HepG2 (cell line): Measurements from ENCODE around the gene PLIN5. TPM values are rescaled to one million over a fixed set of nuclear protein-coding genes. Genes with fewer than 3 reads are reported as not detected.

Experiments used
- CREM ChIP-seq, 2 experiments: sonication (generic) in 1 of 2; formaldehyde crosslinking in 1 of 2; IDR thresholded peaks; 2 replicates each; pipeline versions ENCODE4 v1.4.0 to v1.6.1; 2016 to 2020; ENCODE audit warnings: antibody characterized with exemption in 1 of 2, mild to moderate bottlenecking in 1 of 2, missing genetic modification reagents in 1 of 2
- FOXA3 ChIP-seq: IDR thresholded peaks from 2 replicates; pipeline ENCODE4 v1.6.1; 2016; ENCODE audit warnings: missing genetic modification reagents, missing compliant biosample characterization
- KDM2A ChIP-seq: sonication (generic); formaldehyde crosslinking; IDR thresholded peaks from 2 replicates; pipeline ENCODE4 v1.4.0; 2020; ENCODE audit warnings: low read depth, missing genetic modification reagents, borderline replicate concordance
- KDM5B ChIP-seq: sonication (generic); formaldehyde crosslinking; IDR thresholded peaks from 2 replicates; pipeline ENCODE4 v1.4.0; 2020; ENCODE audit warnings: missing genetic modification reagents, mild to moderate bottlenecking, borderline replicate concordance
- MAZ ChIP-seq, 2 experiments: sonication (generic) in 1 of 2; formaldehyde crosslinking in 1 of 2; IDR thresholded peaks; 2 replicates each; pipeline versions ENCODE4 v1.5.0 to v1.6.1; 2012 to 2020; ENCODE audit warnings: low read depth in 2 of 2, mild to moderate bottlenecking in 2 of 2, borderline replicate concordance in 1 of 2, improper control_type of control experiment in 1 of 2, low read length in 1 of 2, missing genetic modification reagents in 1 of 2, moderate library complexity in 1 of 2
- MEIS2 ChIP-seq: sonication (generic); formaldehyde crosslinking; IDR thresholded peaks from 2 replicates; pipeline ENCODE4 v1.9.0; 2021; ENCODE audit warnings: mild to moderate bottlenecking, missing genetic modification reagents
- NBN ChIP-seq: fragments of 450-650 bp; conservative IDR thresholded peaks from 2 replicates; pipeline ENCODE4 v1.6.1; 2017
- POLR2AphosphoS2 ChIP-seq: IDR thresholded peaks from 2 replicates; pipeline ENCODE4 v1.6.1; 2011; ENCODE audit warnings: low read depth, low read length, improper control_type of control experiment
- RFX1 ChIP-seq: fragments of 450-650 bp; IDR thresholded peaks from 2 replicates; pipeline ENCODE4 v1.6.1; 2017
- ZNF552 ChIP-seq: sonication (generic); formaldehyde crosslinking; IDR thresholded peaks from 2 replicates; pipeline ENCODE4 v1.9.0; 2022; ENCODE audit warnings: missing genetic modification reagents, mild to moderate bottlenecking, borderline replicate concordance
- ZNF564 ChIP-seq: sonication (generic); formaldehyde crosslinking; IDR thresholded peaks from 2 replicates; pipeline ENCODE4 v1.8.1; 2023; ENCODE audit warnings: mild to moderate bottlenecking, missing genetic modification reagents
- ZNF773 ChIP-seq: sonication (generic); formaldehyde crosslinking; IDR thresholded peaks from 2 replicates; pipeline ENCODE4 v1.4.0; 2020; ENCODE audit warnings: missing genetic modification reagents, borderline replicate concordance
- polyA plus RNA-seq, 8 experiments: library from polyadenylated mRNA; depleted of rRNA in 3 of 8; stranded (reverse) in 7 of 8; unstranded in 1 of 8; fragments of >200 nt; fragmentation: Illumina TruSeq in 4 of 8; extraction: Trizol in 4 of 8; gene quantifications; 2 replicates each; pipeline versions ENCODE4 v1.2.1 to v1.2.3, GENCODE V29; 2011 to 2016; ENCODE audit warnings: low read depth in 4 of 8, missing spikeins in 1 of 8, mixed read lengths in 1 of 8; ENCODE audit not compliant: insufficient read depth in 1 of 8
- total RNA-seq, 5 experiments: library from RNA; depleted of rRNA; stranded (reverse); fragments of >200 nt; fragmentation: Illumina TruSeq; extraction: Trizol; gene quantifications; 2 replicates each; pipeline ENCODE4 v1.2.3, GENCODE V29; 2016; ENCODE audit warnings: low read depth in 1 of 5
- TF ChIP-seq, protein P1 (sequence below): sonication (generic); formaldehyde crosslinking; IDR thresholded peaks from 2 replicates; pipeline ENCODE4 v1.8.1; 2022; ENCODE audit warnings: mild to moderate bottlenecking, missing genetic modification reagents
- TF ChIP-seq, protein P2 (sequence below): IDR thresholded peaks from 2 replicates; pipeline ENCODE4 v1.6.1; 2012; ENCODE audit warnings: inconsistent platforms
- TF ChIP-seq, protein P3 (sequence below): sonication (generic); formaldehyde crosslinking; conservative IDR thresholded peaks from 2 replicates; pipeline ENCODE4 v1.4.0; 2020; ENCODE audit warnings: missing genetic modification reagents
- TF ChIP-seq, protein P4 (sequence below): sonication (generic); formaldehyde crosslinking; IDR thresholded peaks from 2 replicates; pipeline ENCODE4 v1.5.0; 2020; ENCODE audit warnings: mild to moderate bottlenecking, missing genetic modification reagents
- TF ChIP-seq, protein P5 (sequence below): sonication (generic); formaldehyde crosslinking; conservative IDR thresholded peaks from 2 replicates; pipeline ENCODE4 v1.8.1; 2023; ENCODE audit warnings: missing genetic modification reagents
- TF ChIP-seq, protein P6 (sequence below), 2 experiments: IDR thresholded peaks; 2 replicates each; pipeline ENCODE4 v1.6.1; 2011 to 2012; ENCODE audit warnings: low read length in 2 of 2, borderline replicate concordance in 1 of 2, low read depth in 1 of 2, mild to moderate bottlenecking in 1 of 2, moderate library complexity in 1 of 2

PLIN5 gene
- total and polyA plus RNA-seq, 2 of the 13 experiments (the other 11 are each of a cell fraction or from before 2014, with no cell fraction given) = 1.8 to 4.8 TPM

DNA sequence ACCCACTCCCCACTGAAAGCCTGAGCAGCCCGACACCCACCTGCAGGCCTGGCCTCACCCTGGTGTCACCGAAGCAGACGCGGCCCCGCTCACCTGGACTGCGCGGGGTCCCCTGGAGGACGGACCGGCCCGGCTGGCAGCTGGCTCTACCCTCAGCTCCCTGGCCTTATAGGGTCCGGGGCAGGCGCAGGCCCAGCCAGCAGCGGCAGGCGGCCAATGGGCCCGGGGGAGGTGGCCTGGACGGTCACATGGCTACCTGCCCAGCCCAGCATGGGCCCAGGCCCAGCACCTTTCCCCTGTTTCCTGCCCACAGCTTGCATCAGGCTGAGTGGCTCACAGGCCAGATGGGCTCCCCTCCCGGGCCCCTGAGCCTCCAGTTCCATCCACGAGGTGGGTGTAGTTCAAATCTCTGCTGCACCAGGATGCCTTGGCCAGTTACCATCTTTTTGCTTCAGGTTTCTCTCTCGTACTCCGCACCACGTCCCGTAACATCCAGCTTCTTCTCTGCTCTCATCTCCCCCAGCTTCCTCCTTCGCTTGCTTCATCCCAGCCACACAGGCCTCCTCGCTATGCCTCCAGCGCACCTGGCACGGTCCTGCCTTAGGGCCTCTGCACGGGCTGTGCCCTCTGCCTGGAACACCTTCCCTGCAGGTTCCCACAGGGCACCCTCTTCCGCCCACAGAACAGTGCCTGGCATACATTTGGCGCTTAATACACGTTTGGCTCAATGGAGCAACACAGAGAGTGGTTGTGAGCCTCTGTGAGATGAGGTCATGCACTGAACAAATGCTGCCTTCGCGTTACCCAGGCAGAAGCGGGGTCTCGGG, 16.5 kb downstream of the PLIN5 start, which contains the start of gene PLIN4 (continued):
- TF ChIP-seq, protein P1, sequence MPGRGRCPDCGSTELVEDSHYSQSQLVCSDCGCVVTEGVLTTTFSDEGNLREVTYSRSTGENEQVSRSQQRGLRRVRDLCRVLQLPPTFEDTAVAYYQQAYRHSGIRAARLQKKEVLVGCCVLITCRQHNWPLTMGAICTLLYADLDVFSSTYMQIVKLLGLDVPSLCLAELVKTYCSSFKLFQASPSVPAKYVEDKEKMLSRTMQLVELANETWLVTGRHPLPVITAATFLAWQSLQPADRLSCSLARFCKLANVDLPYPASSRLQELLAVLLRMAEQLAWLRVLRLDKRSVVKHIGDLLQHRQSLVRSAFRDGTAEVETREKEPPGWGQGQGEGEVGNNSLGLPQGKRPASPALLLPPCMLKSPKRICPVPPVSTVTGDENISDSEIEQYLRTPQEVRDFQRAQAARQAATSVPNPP = no peak
- TF ChIP-seq MAZ (IDR thresholded peaks at IDR 0.05; ENCODE audit: borderline replicate concordance, low read depth, low read length) = no peak
- peak; percentile 41; the same call in 1 of the 2 replicates for TF ChIP-seq MAZ (CRISPR knock-in tag; IDR thresholded peaks at IDR 0.05; ENCODE audit: low read depth)
- TF ChIP-seq, protein P2, sequence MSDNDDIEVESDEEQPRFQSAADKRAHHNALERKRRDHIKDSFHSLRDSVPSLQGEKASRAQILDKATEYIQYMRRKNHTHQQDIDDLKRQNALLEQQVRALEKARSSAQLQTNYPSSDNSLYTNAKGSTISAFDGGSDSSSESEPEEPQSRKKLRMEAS = no peak; the same call in 1 of the 2 replicates
- TF ChIP-seq, protein P3, sequence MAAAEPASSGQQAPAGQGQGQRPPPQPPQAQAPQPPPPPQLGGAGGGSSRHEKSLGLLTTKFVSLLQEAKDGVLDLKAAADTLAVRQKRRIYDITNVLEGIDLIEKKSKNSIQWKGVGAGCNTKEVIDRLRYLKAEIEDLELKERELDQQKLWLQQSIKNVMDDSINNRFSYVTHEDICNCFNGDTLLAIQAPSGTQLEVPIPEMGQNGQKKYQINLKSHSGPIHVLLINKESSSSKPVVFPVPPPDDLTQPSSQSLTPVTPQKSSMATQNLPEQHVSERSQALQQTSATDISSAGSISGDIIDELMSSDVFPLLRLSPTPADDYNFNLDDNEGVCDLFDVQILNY (CRISPR knock-in tag) = no peak
- no peak for TF ChIP-seq KDM5B (CRISPR knock-in tag)
- TF ChIP-seq RFX1 = no peak
- no peak for TF ChIP-seq CREM (IDR thresholded peaks at IDR 0.05)
- no peak for TF ChIP-seq CREM (CRISPR knock-in tag; IDR thresholded peaks at IDR 0.05)
- TF ChIP-seq KDM2A (CRISPR knock-in tag) = peak; percentile 55; the same call in 1 of the 2 replicates
- TF ChIP-seq MEIS2 (CRISPR knock-in tag) = no peak
- TF ChIP-seq, protein P4, sequence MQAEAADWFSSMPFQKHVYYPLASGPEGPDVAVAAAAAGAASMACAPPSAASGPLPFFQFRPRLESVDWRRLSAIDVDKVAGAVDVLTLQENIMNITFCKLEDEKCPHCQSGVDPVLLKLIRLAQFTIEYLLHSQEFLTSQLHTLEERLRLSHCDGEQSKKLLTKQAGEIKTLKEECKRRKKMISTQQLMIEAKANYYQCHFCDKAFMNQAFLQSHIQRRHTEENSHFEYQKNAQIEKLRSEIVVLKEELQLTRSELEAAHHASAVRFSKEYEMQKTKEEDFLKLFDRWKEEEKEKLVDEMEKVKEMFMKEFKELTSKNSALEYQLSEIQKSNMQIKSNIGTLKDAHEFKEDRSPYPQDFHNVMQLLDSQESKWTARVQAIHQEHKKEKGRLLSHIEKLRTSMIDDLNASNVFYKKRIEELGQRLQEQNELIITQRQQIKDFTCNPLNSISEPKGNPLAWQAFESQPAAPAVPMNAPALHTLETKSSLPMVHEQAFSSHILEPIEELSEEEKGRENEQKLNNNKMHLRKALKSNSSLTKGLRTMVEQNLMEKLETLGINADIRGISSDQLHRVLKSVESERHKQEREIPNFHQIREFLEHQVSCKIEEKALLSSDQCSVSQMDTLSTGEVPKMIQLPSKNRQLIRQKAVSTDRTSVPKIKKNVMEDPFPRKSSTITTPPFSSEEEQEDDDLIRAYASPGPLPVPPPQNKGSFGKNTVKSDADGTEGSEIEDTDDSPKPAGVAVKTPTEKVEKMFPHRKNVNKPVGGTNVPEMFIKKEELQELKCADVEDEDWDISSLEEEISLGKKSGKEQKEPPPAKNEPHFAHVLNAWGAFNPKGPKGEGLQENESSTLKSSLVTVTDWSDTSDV (CRISPR knock-in tag) = no peak
- TF ChIP-seq ZNF564 (CRISPR knock-in tag) = no peak
- TF ChIP-seq POLR2AphosphoS2 = no peak
- TF ChIP-seq, protein P5, sequence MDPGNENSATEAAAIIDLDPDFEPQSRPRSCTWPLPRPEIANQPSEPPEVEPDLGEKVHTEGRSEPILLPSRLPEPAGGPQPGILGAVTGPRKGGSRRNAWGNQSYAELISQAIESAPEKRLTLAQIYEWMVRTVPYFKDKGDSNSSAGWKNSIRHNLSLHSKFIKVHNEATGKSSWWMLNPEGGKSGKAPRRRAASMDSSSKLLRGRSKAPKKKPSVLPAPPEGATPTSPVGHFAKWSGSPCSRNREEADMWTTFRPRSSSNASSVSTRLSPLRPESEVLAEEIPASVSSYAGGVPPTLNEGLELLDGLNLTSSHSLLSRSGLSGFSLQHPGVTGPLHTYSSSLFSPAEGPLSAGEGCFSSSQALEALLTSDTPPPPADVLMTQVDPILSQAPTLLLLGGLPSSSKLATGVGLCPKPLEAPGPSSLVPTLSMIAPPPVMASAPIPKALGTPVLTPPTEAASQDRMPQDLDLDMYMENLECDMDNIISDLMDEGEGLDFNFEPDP (CRISPR knock-in tag) = no peak
- TF ChIP-seq, protein P6, sequence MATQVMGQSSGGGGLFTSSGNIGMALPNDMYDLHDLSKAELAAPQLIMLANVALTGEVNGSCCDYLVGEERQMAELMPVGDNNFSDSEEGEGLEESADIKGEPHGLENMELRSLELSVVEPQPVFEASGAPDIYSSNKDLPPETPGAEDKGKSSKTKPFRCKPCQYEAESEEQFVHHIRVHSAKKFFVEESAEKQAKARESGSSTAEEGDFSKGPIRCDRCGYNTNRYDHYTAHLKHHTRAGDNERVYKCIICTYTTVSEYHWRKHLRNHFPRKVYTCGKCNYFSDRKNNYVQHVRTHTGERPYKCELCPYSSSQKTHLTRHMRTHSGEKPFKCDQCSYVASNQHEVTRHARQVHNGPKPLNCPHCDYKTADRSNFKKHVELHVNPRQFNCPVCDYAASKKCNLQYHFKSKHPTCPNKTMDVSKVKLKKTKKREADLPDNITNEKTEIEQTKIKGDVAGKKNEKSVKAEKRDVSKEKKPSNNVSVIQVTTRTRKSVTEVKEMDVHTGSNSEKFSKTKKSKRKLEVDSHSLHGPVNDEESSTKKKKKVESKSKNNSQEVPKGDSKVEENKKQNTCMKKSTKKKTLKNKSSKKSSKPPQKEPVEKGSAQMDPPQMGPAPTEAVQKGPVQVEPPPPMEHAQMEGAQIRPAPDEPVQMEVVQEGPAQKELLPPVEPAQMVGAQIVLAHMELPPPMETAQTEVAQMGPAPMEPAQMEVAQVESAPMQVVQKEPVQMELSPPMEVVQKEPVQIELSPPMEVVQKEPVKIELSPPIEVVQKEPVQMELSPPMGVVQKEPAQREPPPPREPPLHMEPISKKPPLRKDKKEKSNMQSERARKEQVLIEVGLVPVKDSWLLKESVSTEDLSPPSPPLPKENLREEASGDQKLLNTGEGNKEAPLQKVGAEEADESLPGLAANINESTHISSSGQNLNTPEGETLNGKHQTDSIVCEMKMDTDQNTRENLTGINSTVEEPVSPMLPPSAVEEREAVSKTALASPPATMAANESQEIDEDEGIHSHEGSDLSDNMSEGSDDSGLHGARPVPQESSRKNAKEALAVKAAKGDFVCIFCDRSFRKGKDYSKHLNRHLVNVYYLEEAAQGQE (IDR thresholded peaks at IDR 0.05; ENCODE audit: borderline replicate concordance in 1 of 2, low read depth in 1 of 2, low read length in 2 of 2) = no peak
- no peak for TF ChIP-seq NBN
- peak; percentile 33; the same call in 1 of the 2 replicates for TF ChIP-seq ZNF773 (CRISPR knock-in tag)
- no peak for TF ChIP-seq FOXA3 (CRISPR knock-in tag)
- TF ChIP-seq ZNF552 = no peak
